Stimulated activated CD8-positive, alpha-beta memory T cell treated with anti-CD3 and anti-CD28 coated beads, Interleukin-7, amount 100 ng/mL, for 4 hours (primary cell): ENCODE measurements around the gene PPP6R1.

Source experiments
- DNase-seq, 2 donors: peaks; one replicate each; pipeline ENCODE4 v3.0.0-alpha.2; 2020; ENCODE audit warnings: low read depth in 2 of 2

The PPP6R1 gene

GRCh38 chr19:55259540-55260210 is 858 bp upstream of the PPP6R1 start:
- no peak for DNase-seq

GRCh38 chr19:55258476-55258827 is 365 bp downstream of the PPP6R1 start:
- peak in 1 of 2 donors; percentile 53 for DNase-seq

- DNase-seq: no peak
These were observed 1.1 kb downstream of the PPP6R1 start for GRCh38 chr19:55257461-55258420.

GRCh38 chr19:55256562-55257460 is 2.0 kb downstream of the PPP6R1 start:
- DNase-seq: no peak

DNA sequence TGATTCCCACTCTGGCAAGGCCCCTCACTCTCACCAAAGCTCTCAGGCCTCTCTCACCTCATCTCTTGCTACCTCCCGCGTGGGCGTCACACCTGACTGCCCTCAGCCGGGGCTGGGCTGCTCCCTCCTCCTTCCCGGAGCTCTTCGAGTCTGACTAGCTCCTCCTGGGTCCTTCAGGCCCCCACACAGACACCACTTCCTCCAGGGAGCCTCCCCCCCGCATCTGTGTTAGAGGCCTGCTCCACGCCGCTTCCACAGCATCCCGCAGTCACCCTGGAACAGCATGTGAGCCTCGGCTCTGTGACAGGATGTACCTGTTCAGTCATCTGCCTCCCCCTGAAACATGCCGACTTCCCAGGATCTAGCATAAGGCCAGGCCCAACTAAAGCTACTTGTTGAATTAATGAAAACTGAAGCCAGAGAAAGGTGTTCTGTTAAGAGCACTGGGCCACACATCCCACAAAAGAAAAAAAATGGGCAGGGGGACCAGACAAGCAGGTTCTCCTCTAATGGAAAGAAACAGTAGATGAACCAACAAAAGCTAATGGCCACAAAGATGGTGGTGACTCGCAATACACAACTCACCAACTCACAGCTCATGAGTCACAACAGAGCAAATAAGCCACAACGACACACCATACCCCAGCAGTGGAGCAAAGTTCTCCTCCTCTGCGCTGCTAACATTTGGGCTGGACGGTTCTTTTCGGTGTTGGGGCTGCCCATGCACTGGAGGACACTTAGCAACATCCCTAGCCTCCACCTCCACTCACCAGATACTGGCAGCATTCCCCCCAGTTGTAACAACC is 3.0 kb downstream of the PPP6R1 start:
- peak; percentile 33 to 50 for DNase-seq

GRCh38 chr19:55254625-55254977 is 4.2 kb downstream of the PPP6R1 start:
- no peak for DNase-seq

GRCh38 chr19:55253842-55254624 is 4.8 kb downstream of the PPP6R1 start:
- DNase-seq: peak; percentile 42 to 58

GRCh38 chr19:55252760-55253663 is 5.8 kb downstream of the PPP6R1 start:
- no peak for DNase-seq

GRCh38 chr19:55251341-55252081 is 7.3 kb downstream of the PPP6R1 start:
- DNase-seq: peak; percentile 36 to 45

DNA sequence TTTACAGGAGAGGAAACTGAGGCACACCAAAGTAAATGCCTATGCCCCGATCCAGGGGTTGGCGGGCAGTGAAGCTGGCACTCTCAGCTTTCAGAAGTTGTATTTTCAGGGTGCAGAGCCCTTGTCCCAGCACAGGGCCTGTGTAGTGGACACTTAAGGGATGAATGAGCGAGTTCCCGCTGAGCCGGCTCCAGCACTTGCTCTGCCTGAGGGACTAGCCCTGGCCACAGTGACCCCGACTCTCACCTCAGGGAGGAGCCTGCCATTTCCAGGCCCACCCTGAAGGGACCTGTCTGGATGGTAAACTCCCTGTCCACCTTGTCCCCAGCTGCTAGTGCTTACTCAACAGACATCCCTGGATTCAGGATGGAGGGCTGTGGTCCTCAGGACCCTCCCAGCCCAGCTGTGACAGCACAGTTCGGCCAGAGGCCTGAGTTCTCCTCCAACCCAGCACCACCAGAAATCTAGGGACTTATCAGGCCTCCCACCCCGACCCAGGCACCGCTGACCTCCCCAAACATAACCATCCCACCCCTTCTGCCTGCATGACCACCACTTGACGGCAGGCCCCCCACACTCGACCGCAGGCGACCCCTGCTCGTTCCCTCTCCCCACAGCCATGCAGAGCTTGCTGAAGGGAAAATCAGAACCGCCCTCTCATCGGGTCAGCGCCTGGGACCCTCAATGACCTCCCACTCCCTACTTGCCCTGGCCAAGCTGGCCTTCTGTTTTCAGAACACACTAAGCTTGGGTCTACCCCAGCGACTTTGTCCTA is 8.4 kb downstream of the PPP6R1 start:
- no peak for DNase-seq

DNA sequence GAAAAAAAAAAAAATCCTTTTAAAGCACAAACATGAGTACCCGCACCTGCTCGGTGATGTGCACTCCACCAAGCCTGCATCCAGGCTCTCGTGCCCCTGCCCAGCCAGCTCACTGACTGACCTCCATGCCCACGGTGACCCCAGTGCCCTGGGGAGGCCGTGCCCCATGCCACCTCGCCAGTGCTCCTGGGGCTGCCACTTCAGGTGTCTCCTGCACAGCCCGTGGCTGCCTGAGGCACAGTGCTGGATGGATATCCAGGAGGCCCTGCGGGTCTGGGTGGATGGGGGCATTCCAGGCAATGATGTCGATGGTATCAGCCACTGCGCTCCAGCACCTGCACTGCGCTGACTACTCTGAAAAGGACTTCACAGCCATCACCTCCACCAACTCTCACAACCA is 9.0 kb downstream of the PPP6R1 start:
- no peak for DNase-seq

- DNase-seq: no peak
These were observed 10.1 kb downstream of the PPP6R1 start for GRCh38 chr19:55248704-55249103.

- DNase-seq: no peak
These were observed 10.6 kb downstream of the PPP6R1 start for GRCh38 chr19:55248166-55248675.

DNA sequence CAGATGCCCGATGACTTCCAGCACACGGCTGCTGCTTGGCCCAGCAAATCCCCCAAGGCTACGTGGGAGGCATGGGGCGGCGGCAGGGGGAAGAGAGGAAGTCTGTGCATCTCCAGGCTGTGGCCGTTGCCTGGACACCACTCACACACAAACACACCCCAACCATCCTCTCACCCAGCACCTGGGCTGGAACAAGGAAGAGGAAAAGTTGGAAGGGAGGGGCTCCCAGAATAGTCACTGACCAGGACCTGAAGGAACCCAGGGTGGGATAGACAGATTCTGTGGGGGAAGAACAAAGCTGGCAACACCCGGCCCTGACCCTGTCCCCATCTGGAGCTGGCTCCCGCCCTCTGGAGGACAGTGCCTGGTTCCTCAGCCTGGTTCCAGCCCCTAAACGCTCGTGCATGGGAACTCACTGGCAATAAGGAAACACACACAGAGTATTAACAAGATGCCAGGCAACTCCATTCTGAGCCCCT is 11.2 kb downstream of the PPP6R1 start:
- no peak for DNase-seq

DNA sequence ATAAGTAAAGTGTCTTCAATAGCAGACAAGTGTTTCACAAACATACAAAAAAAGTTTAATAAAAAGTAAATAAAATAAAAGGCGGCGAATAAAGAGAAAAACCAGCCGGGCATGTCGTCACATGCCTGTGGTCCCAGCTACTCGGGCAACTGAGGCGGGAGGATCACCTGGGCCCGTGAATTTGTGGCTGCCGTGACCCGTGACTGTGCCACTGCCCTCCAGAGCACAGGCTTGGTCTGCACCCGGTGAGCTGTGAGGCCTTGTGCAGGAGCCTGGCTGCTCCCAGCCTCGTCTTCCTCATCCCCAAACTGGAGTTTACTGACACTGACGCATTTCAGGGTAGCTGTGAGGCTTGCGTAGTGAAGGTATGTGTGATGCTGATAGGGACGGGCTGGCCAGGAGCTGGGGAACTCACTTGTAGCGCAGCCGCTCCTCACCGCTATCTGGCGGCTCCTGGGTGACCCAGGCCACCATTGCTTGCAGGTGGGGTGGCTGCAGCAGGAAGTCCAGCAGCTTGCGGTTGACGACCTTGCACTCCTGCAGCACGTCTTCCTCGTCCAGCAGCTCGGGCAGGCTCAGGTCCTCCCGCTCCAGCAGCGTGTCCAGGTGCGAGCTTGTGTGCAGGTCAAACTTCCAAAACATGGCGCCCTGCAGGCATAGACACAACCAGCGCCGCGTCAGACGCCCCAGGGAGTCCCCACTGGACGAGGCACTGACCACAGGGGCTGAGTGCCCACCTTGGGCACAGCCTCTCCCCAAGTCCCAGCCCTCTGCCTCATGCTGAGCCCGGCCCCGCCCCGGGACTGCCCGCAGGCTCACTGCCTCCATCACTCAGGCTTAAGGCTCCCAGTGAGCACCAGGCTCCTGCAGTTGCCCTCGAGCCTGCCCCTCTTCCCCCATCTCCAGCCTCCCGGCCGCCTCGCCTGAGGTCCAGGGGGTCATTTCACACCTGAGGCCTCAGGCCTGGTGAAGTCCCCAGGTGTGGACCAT is 12.1 kb downstream of the PPP6R1 start:
- no peak for DNase-seq

- no peak for DNase-seq
These were observed 13.4 kb downstream of the PPP6R1 start for GRCh38 chr19:55245236-55245904.
